ENCODE results near the gene DLK1.

Gene DLK1

GRCh38 chr14:100714258-100714892, 12.3 kb upstream of the DLK1 start:
- DNase-seq (ENCODE audit: low spot score), result no peak

GRCh38 chr14:100715332-100715731, 11.4 kb upstream of the DLK1 start:
- no peak for DNase-seq (ENCODE audit: low spot score)

GRCh38 chr14:100715803-100716202, 10.9 kb upstream of the DLK1 start:
- DNase-seq (ENCODE audit: low spot score), result no peak

- no peak for DNase-seq (ENCODE audit: low spot score)
Measured at GRCh38 chr14:100717386-100717785, 9.3 kb upstream of the DLK1 start.

- DNase-seq (ENCODE audit: low spot score), result no peak
Measured at GRCh38 chr14:100719976-100720520, 6.6 kb upstream of the DLK1 start.

GRCh38 chr14:100721568-100721967, 5.1 kb upstream of the DLK1 start:
- DNase-seq (ENCODE audit: low spot score), result no peak

- no peak for DNase-seq (ENCODE audit: low spot score)
Measured at GRCh38 chr14:100722367-100722766, 4.3 kb upstream of the DLK1 start.

GRCh38 chr14:100723135-100723829, 3.4 kb upstream of the DLK1 start:
- DNase-seq (ENCODE audit: low spot score), result no peak

- no peak for DNase-seq (ENCODE audit: low spot score)
Measured at GRCh38 chr14:100723830-100724437, 2.8 kb upstream of the DLK1 start.

- no peak for DNase-seq (ENCODE audit: low spot score)
Measured at GRCh38 chr14:100724536-100724935, 2.2 kb upstream of the DLK1 start.

- DNase-seq (ENCODE audit: low spot score), result no peak
Measured at GRCh38 chr14:100725587-100726387, 905 bp upstream of the DLK1 start.

- no peak for DNase-seq (ENCODE audit: low spot score)
Measured at GRCh38 chr14:100727086-100727872, 587 bp downstream of the DLK1 start.

- DNase-seq (ENCODE audit: low spot score), result no peak
Measured at GRCh38 chr14:100727873-100728240, 1.2 kb downstream of the DLK1 start.

- DNase-seq (ENCODE audit: low spot score), result no peak
Measured at GRCh38 chr14:100728962-100729361, 2.3 kb downstream of the DLK1 start.

- no peak for DNase-seq (ENCODE audit: low spot score)
Measured at GRCh38 chr14:100729982-100730381, 3.3 kb downstream of the DLK1 start.

- no peak for DNase-seq (ENCODE audit: low spot score)
Measured at GRCh38 chr14:100730581-100730980, 3.9 kb downstream of the DLK1 start.

GRCh38 chr14:100731011-100731670, 4.4 kb downstream of the DLK1 start:
- no peak for DNase-seq (ENCODE audit: low spot score)

GRCh38 chr14:100731846-100732765, 5.4 kb downstream of the DLK1 start:
- DNase-seq (ENCODE audit: low spot score), result no peak

- no peak for DNase-seq (ENCODE audit: low spot score)
Measured at GRCh38 chr14:100732766-100733100, 6.0 kb downstream of the DLK1 start.

Measured in LoVo (cell line).